ENCODE results near the gene MCTS1. TPM values are rescaled to one million over a fixed set of nuclear protein-coding genes. Genes with fewer than 3 reads are reported as not detected.

The MCTS1 gene
- total and polyA plus RNA-seq, 2 donors (not counting 1 experiment from before 2014, with no cell fraction given) = 27.6 to 63.1 TPM

- Histone ChIP-seq H3K4me2 (ENCODE audit: extremely low read depth, insufficient read depth, low read length) (no peak overlapping the region), H3K9me3 (ENCODE audit: control insufficient read depth, insufficient read depth, low read depth, low read length) (no peaks in the 10 kb centered on the region), H3K4me1 (ENCODE audit: control insufficient read depth, extremely low read depth, insufficient read depth, low read length) (no peaks in the 10 kb centered on the region), H2AFZ (ENCODE audit: low read length) (no peak overlapping the region), H3K79me2 (ENCODE audit: control insufficient read depth, insufficient read depth, low read length) (no peaks in the 10 kb centered on the region), H3K27me3 (ENCODE audit: control insufficient read depth, insufficient read depth, low read length) (no peaks in the 10 kb centered on the region), H3K9ac (ENCODE audit: insufficient read depth, low read length) (no peak overlapping the region), H4K20me1 (ENCODE audit: control insufficient read depth, extremely low read depth, insufficient read depth, low read length) (no peaks in the 10 kb centered on the region), H3K4me3 (replicated peaks in 1 of 4; ENCODE audit: control extremely low read depth in 1 of 4, insufficient read depth in 1 of 4, low read depth in 3 of 4, low read length in 4 of 4) (no peak overlapping the region), H3K36me3 (ENCODE audit: control insufficient read depth, insufficient read depth, low read length) (no peaks in the 10 kb centered on the region), H3K27ac (ENCODE audit: insufficient read depth, low read length) (no peak overlapping the region)
- TF ChIP-seq CTCF (conservative IDR thresholded peaks at IDR 0.05 in 1 of 2, IDR thresholded peaks at IDR 0.05 in 1 of 2; ENCODE audit: low read depth in 1 of 2, low read length in 2 of 2) (no peak), EZH2 (IDR thresholded peaks at IDR 0.05; ENCODE audit: low read length, missing control alignments) (no peak)
- no peak for DNase-seq (ENCODE audit: low read depth in 2 of 2)
Observed at GRCh38 chrX:120575379-120576114, 28.4 kb upstream of the MCTS1 start.

GRCh38 chrX:120585702-120586101 is 18.2 kb upstream of the MCTS1 start:
- Histone ChIP-seq H3K9me3 (ENCODE audit: control insufficient read depth, insufficient read depth, low read depth, low read length) (no peaks in the 10 kb centered on the region), H3K4me3 (replicated peaks in 1 of 4; ENCODE audit: control extremely low read depth in 1 of 4, insufficient read depth in 1 of 4, low read depth in 3 of 4, low read length in 4 of 4) (no peak overlapping the region), H3K27ac (ENCODE audit: insufficient read depth, low read length) (no peak overlapping the region), H3K4me1 (ENCODE audit: control insufficient read depth, extremely low read depth, insufficient read depth, low read length) (no peaks in the 10 kb centered on the region), H3K4me2 (ENCODE audit: extremely low read depth, insufficient read depth, low read length) (no peak overlapping the region), H3K79me2 (ENCODE audit: control insufficient read depth, insufficient read depth, low read length) (no peaks in the 10 kb centered on the region), H3K36me3 (ENCODE audit: control insufficient read depth, insufficient read depth, low read length) (no peaks in the 10 kb centered on the region), H4K20me1 (ENCODE audit: control insufficient read depth, extremely low read depth, insufficient read depth, low read length) (no peaks in the 10 kb centered on the region), H3K9ac (ENCODE audit: insufficient read depth, low read length) (no peak overlapping the region), H3K27me3 (ENCODE audit: control insufficient read depth, insufficient read depth, low read length) (no peaks in the 10 kb centered on the region), H2AFZ (ENCODE audit: low read length) (no peak overlapping the region)
- no peak for DNase-seq (ENCODE audit: low read depth in 2 of 2)
- TF ChIP-seq EZH2 (IDR thresholded peaks at IDR 0.05; ENCODE audit: low read length, missing control alignments) (no peak), CTCF (conservative IDR thresholded peaks at IDR 0.05 in 1 of 2, IDR thresholded peaks at IDR 0.05 in 1 of 2; ENCODE audit: low read depth in 1 of 2, low read length in 2 of 2) (no peak)

- Histone ChIP-seq H3K9ac (ENCODE audit: insufficient read depth, low read length) (peak overlapping the region; percentile 73), H3K4me3 (replicated peaks in 1 of 4; ENCODE audit: control extremely low read depth in 1 of 4, insufficient read depth in 1 of 4, low read depth in 3 of 4, low read length in 4 of 4) (peak overlapping the region; percentile 50 to 97 (median 66)), H3K27me3 (ENCODE audit: control insufficient read depth, insufficient read depth, low read length) (no peaks in the 10 kb centered on the region), H3K9me3 (ENCODE audit: control insufficient read depth, insufficient read depth, low read depth, low read length) (no peaks in the 10 kb centered on the region), H4K20me1 (ENCODE audit: control insufficient read depth, extremely low read depth, insufficient read depth, low read length) (no peaks in the 10 kb centered on the region), H3K36me3 (ENCODE audit: control insufficient read depth, insufficient read depth, low read length) (no peaks in the 10 kb centered on the region), H3K4me2 (ENCODE audit: extremely low read depth, insufficient read depth, low read length) (peak overlapping the region; percentile 34), H2AFZ (ENCODE audit: low read length) (no peak overlapping the region), H3K79me2 (ENCODE audit: control insufficient read depth, insufficient read depth, low read length) (peaks cover 15% of the 10 kb centered on the region), H3K4me1 (ENCODE audit: control insufficient read depth, extremely low read depth, insufficient read depth, low read length) (no peaks in the 10 kb centered on the region), H3K27ac (ENCODE audit: insufficient read depth, low read length) (peak overlapping the region; percentile 91)
- peak; percentile 51 to 56 for DNase-seq (ENCODE audit: low read depth in 2 of 2)
- no peak for TF ChIP-seq CTCF (conservative IDR thresholded peaks at IDR 0.05 in 1 of 2, IDR thresholded peaks at IDR 0.05 in 1 of 2; ENCODE audit: low read depth in 1 of 2, low read length in 2 of 2)
- no peak for TF ChIP-seq EZH2 (IDR thresholded peaks at IDR 0.05; ENCODE audit: low read length, missing control alignments)
Observed at GRCh38 chrX:120604361-120604782, 471 bp downstream of the MCTS1 start.

All from fibroblast of lung (primary cell).